ENCODE results near the gene PFAS.

DNA sequence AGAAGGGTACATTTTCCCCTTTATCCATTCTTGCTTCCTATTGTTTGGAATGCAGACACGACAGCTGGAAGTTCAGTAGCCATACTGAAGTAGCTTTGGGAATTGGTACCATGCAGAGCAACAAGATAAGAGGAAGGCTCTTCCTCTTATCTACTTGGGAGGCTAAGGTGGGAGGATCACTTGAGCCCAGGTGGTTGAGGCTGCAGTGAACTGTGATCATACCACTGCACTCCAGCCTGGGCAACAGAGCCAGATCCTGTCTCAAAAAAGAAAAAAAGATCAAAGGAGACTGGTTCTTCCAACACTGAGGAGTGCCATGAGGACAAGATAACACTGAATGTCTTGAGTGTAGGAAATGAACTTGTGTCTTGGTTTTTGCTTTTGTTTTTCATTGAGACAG, 23.3 kb downstream of the PFAS start:
- no peak for TF ChIP-seq GATA2 (IDR thresholded peaks at IDR 0.05; ENCODE audit: low read depth, low read length)
- TF ChIP-seq GATA3 (IDR thresholded peaks at IDR 0.05; ENCODE audit: low read depth, low read length) = no peak
